K562 (cell line): ENCODE results near the gene MARCHF11. TPM values are rescaled to one million over a fixed set of nuclear protein-coding genes. Genes with fewer than 3 reads are reported as not detected.

Experiments
- ATAC-seq: fragments of 200-7000 bp; cut with Tn5 transposase; 3 replicates; pipeline ENCODE4 v1.9.1; 2020; ENCODE audit warnings: moderate library complexity
- BruUV-seq: library from RNA; stranded (reverse); fragments of 400-500 nt; replicated peaks from 2 replicates; lab custom pipeline; 2021; lab: Mats Ljungman, UMichigan
- CTCF ChIA-PET: fragments of 300-600 bp; formaldehyde crosslinking; extraction: SDS; loops from one replicate; lab custom pipeline; 2021; ENCODE audit warnings: low intra/inter-chr PET ratio; lab: Yijun Ruan, JAX
- POLR2A ChIA-PET: fragments of 300-600, 350-650 bp; sonication (Branson Sonifier 250); formaldehyde crosslinking; extraction: SDS; loops from one replicate; lab custom pipeline; 2021; ENCODE audit warnings: antibody characterized with exemption, inconsistent platforms; lab: Yijun Ruan, JAX
- DNase-seq, 4 experiments: peaks; one replicate each; pipeline versions ENCODE4 v3.0.0 to v3.0.0-alpha.2; 2011 to 2018; ENCODE audit warnings: low spot score in 3 of 4, mixed read lengths in 3 of 4; ENCODE audit errors: extremely low read depth in 1 of 4
- FAIRE-seq: peaks from 2 replicates; lab custom pipeline; 2011; peaks lifted over from hg19 to GRCh38; lab: Jason Lieb, UNC
- H2AFZ ChIP-seq: 2 replicates; pipeline ENCODE4 v1.6.0; 2011; ENCODE audit warnings: low read depth, low read length, control low read depth, inconsistent platforms
- H3K27ac ChIP-seq: fragments of 200-600 bp; 3 replicates; pipeline ENCODE4 v1.8.0; 2011; ENCODE audit warnings: low read depth, mild to moderate bottlenecking, control low read depth, inconsistent platforms, low read length, moderate library complexity, mixed read lengths; ENCODE audit errors: extremely low read depth
- H3K27me3 ChIP-seq, 2 experiments: fragments of 300-600 bp in 1 of 2; 2 replicates in 1 of 2; 3 replicates in 1 of 2; pipeline versions ENCODE4 v1.6.0 to v1.8.0; 2011; ENCODE audit warnings: inconsistent platforms in 2 of 2, low read length in 2 of 2, mild to moderate bottlenecking in 1 of 2, mixed read lengths in 1 of 2, moderate library complexity in 1 of 2; ENCODE audit not compliant: control insufficient read depth in 2 of 2, insufficient read depth in 2 of 2
- H3K36me3 ChIP-seq: fragments of 300-600 bp; 3 replicates; pipeline ENCODE4 v1.8.0; 2011; ENCODE audit warnings: mild to moderate bottlenecking, low read length, inconsistent platforms; ENCODE audit not compliant: control insufficient read depth, insufficient read depth
- H3K4me1 ChIP-seq, 2 experiments: fragments of 200-600 bp in 1 of 2; replicated peaks in 1 of 2; 2 replicates in 1 of 2; 3 replicates in 1 of 2; pipeline versions ENCODE4 v1.5.1 to v1.8.0; 2011; ENCODE audit warnings: inconsistent platforms in 2 of 2, low read length in 2 of 2, mild to moderate bottlenecking in 1 of 2, mixed read lengths in 1 of 2, moderate library complexity in 1 of 2; ENCODE audit not compliant: control insufficient read depth in 2 of 2, insufficient read depth in 2 of 2
- H3K4me2 ChIP-seq: 2 replicates; pipeline ENCODE4 v1.6.1; 2011; ENCODE audit warnings: low read length, control low read depth, inconsistent platforms, mixed read lengths; ENCODE audit not compliant: insufficient read depth
- H3K4me3 ChIP-seq: fragments of 200-600 bp; sonication (generic), shearing (Covaris generic); 2 replicates; pipeline ENCODE4 v1.5.1; 2016; ENCODE audit warnings: control low read depth, inconsistent platforms
- H3K79me2 ChIP-seq: fragments of 200-600 bp; 3 replicates; pipeline ENCODE4 v1.8.0; 2011; ENCODE audit warnings: low read length, inconsistent platforms; ENCODE audit not compliant: control insufficient read depth, insufficient read depth
- H3K9ac ChIP-seq, 2 experiments: 2 replicates each; pipeline versions ENCODE4 v1.6.0 to v1.6.1; 2011; ENCODE audit warnings: low read depth in 2 of 2, low read length in 2 of 2, control low read depth in 1 of 2, inconsistent platforms in 1 of 2, mild to moderate bottlenecking in 1 of 2, mixed read lengths in 1 of 2; ENCODE audit not compliant: insufficient read depth in 1 of 2
- H3K9me1 ChIP-seq: one replicate; pipeline ENCODE4 v1.6.0; 2011; ENCODE audit warnings: inconsistent platforms, mild to moderate bottlenecking, low read length, moderate library complexity; ENCODE audit not compliant: control insufficient read depth, insufficient read depth
- H3K9me3 ChIP-seq: replicated peaks from 2 replicates; pipeline ENCODE4 v1.5.1; 2011; ENCODE audit warnings: low read depth, low read length, inconsistent platforms; ENCODE audit not compliant: control insufficient read depth, insufficient read depth
- H4K20me1 ChIP-seq: replicated peaks from 2 replicates; pipeline ENCODE4 v1.6.1; 2011; ENCODE audit warnings: low read length, inconsistent platforms, mixed read lengths; ENCODE audit not compliant: control insufficient read depth, insufficient read depth
- PCBP1 ChIP-seq: fragments of 200-400 bp; formaldehyde crosslinking; IDR thresholded peaks from 2 replicates; pipeline ENCODE4 v1.6.1; 2018; ENCODE audit warnings: mild to moderate bottlenecking, low read depth, low read length; ENCODE audit not compliant: poor library complexity, severe bottlenecking
- PCBP2 ChIP-seq: fragments of 200-400 bp; formaldehyde crosslinking; IDR thresholded peaks from 2 replicates; pipeline ENCODE4 v1.6.1; 2018; ENCODE audit warnings: low read length, low read depth, mild to moderate bottlenecking, moderate library complexity; ENCODE audit not compliant: poor library complexity, severe bottlenecking
- SIN3A ChIP-seq, 2 experiments: fragments of 150-350 bp in 1 of 2; IDR thresholded peaks; 2 replicates each; pipeline ENCODE4 v1.6.1; 2011 to 2016; ENCODE audit warnings: borderline replicate concordance in 2 of 2, low read depth in 2 of 2, low read length in 2 of 2, mild to moderate bottlenecking in 2 of 2, moderate library complexity in 2 of 2; ENCODE audit not compliant: control insufficient read depth in 1 of 2
- STAG1 ChIP-seq: sonication (generic); formaldehyde crosslinking; IDR thresholded peaks from 2 replicates; pipeline ENCODE4 v1.5.0; 2020; ENCODE audit warnings: missing genetic modification reagents, borderline replicate concordance
- ZNF639 ChIP-seq, 2 experiments: fragments of 200-800 bp in 1 of 2; sonication (Bioruptor generic) in 1 of 2; sonication (generic) in 1 of 2; formaldehyde crosslinking in 1 of 2; IDR thresholded peaks in 1 of 2; conservative IDR thresholded peaks in 1 of 2; 2 replicates each; pipeline versions ENCODE4 v1.5.0 to v1.6.1; 2016 to 2020; ENCODE audit warnings: missing compliant biosample characterization in 1 of 2, missing genetic modification characterization in 1 of 2, missing genetic modification reagents in 1 of 2
- ZNF76 ChIP-seq: fragments of 250-450 bp; sonication (Bioruptor Pico); IDR thresholded peaks from 2 replicates; pipeline ENCODE4 v1.4.0; 2020; ENCODE audit warnings: mild to moderate bottlenecking, moderate library complexity, borderline replicate concordance
- whole genome bisulfite sequencing: fragments of 100-300 bp; shearing (Covaris generic); methylation state at CpG from one replicate; pipeline ENCODE4 v1.1.6; 2016; ENCODE audit warnings: low coverage, mixed read lengths; ENCODE audit not compliant: insufficient coverage; ENCODE audit errors: missing lambda C conversion rate; 5-methylcytosine and 5-hydroxymethylcytosine counted together
- in situ Hi-C: fragments of 300-500 bp; cut with MboI; formaldehyde crosslinking; loops from 4 replicates; pipeline ENCODE4 v1.15.0; 2018; ENCODE audit warnings: inconsistent platforms, mixed read lengths
- intact Hi-C: fragments of 100-400 bp; cut with micrococcal nuclease; formaldehyde crosslinking; loops from 2 replicates; pipeline ENCODE4 v1.14.2; 2022
- polyA plus RNA-seq, 8 experiments: library from polyadenylated mRNA; depleted of rRNA in 4 of 8; stranded (reverse) in 5 of 8; unstranded in 3 of 8; fragments of >200 nt; fragmentation: Nextera tagmentation in 2 of 8; fragmentation: Illumina TruSeq in 1 of 8; extraction: Ambion mirVana in 2 of 8; extraction: Trizol in 1 of 8; gene quantifications; 2 replicates each; pipeline versions ENCODE4 v1.2.1 to v1.2.3, GENCODE V29; 2011 to 2014; ENCODE audit warnings: inconsistent platforms in 1 of 8, missing spikeins in 1 of 8
- total RNA-seq, 7 experiments: library from RNA; depleted of rRNA in 6 of 7; stranded (reverse); fragments of >200 nt in 6 of 7; fragmentation: Illumina TruSeq in 2 of 7; extraction: Trizol in 2 of 7; gene quantifications; 2 replicates each; pipeline versions ENCODE4 v1.2.1 to v1.2.3, GENCODE V29; 2011 to 2021; ENCODE audit warnings: low replicate concordance in 1 of 7

MARCHF11 gene
- total and polyA plus RNA-seq, 9 of the 15 experiments (the other 6 are each of a cell fraction or from before 2014, with no cell fraction given), result not detected

GRCh38 chr5:16066810-16067209 lies 112.8 kb downstream of the MARCHF11 start:
- Histone ChIP-seq H3K9me1 (no peaks in the 10 kb centered on the region), H3K9me3 (no peaks in the 10 kb centered on the region), H3K4me2 (no peak overlapping the region), H3K9ac (no peak overlapping the region), H3K4me1 (no peaks in the 10 kb centered on the region), H2AFZ (no peak overlapping the region), H3K27me3 (no peaks in the 10 kb centered on the region), H3K4me3 (no peak overlapping the region), H3K27ac (no peak overlapping the region), H3K79me2 (no peaks in the 10 kb centered on the region), H3K36me3 (no peaks in the 10 kb centered on the region), H4K20me1 (no peaks in the 10 kb centered on the region)
- intact Hi-C loops, result no loop called here
- TF ChIP-seq STAG1 (CRISPR knock-in tag), result no peak
- no peak for TF ChIP-seq ZNF76
- no peak for TF ChIP-seq ZNF639 (CRISPR knock-in tag; conservative IDR thresholded peaks at IDR 0.05 in 1 of 2, IDR thresholded peaks at IDR 0.05 in 1 of 2)
- TF ChIP-seq PCBP2, result no peak
- TF ChIP-seq SIN3A (IDR thresholded peaks at IDR 0.05; ENCODE audit: borderline replicate concordance in 2 of 2, control insufficient read depth in 1 of 2, low read depth in 2 of 2, low read length in 2 of 2), result no peak
- TF ChIP-seq PCBP1, result no peak
- 0% methylated on average over 2 of the region's 2 CpGs for WGBS
- ATAC-seq, result no peak
- no peak for FAIRE-seq
- no TSS peak for BruUV-seq
- ChIA-PET CTCF (no interaction called here), POLR2A (no interaction called here)
- in situ Hi-C loops, result no loop called here
- no peak for DNase-seq
